ENCODE results near the gene ETS1.

DNA sequence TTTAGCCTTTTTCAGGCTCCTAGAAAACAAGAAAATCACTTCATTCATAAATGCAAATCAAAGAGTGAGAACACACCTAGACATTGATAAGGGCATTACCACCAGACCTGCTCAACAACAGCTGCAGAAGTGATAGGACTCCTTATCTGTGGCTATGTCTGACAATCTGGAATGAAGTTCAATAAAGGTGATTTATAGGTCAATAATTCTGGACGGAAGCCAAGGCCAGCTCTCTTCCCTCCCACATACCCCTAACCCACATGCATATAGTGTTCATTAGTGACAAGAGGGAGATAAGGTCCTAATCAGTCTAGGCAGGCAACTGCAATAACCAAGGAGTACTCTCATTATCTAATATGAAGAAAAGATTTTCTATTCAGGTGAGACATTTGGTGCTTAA is 111.3 kb downstream of the ETS1 start:
- TF ChIP-seq CTCF (IDR thresholded peaks at IDR 0.05; ENCODE audit: low read length) (no peak), EZH2 (optimal IDR thresholded peaks at IDR 0.05; ENCODE audit: low read depth, low read length) (no peak)

Data from MM.1S (cell line).